Measurements from ENCODE around the gene CPN2.

CPN2 gene

GRCh38 chr3:194386648-194387047 lies 35.5 kb upstream of the CPN2 start:
- no peak for TF ChIP-seq CTCF (IDR thresholded peaks at IDR 0.05; ENCODE audit: low read depth, low read length)
- H3K4me3 ChIP-seq (ENCODE audit: low read depth, low read length) = no peak overlapping the region

- no peak overlapping the region for H3K4me3 ChIP-seq (ENCODE audit: low read depth, low read length)
- TF ChIP-seq CTCF (IDR thresholded peaks at IDR 0.05; ENCODE audit: low read depth, low read length) = no peak
Observed at GRCh38 chr3:194386066-194386465, 34.9 kb upstream of the CPN2 start.

DNA sequence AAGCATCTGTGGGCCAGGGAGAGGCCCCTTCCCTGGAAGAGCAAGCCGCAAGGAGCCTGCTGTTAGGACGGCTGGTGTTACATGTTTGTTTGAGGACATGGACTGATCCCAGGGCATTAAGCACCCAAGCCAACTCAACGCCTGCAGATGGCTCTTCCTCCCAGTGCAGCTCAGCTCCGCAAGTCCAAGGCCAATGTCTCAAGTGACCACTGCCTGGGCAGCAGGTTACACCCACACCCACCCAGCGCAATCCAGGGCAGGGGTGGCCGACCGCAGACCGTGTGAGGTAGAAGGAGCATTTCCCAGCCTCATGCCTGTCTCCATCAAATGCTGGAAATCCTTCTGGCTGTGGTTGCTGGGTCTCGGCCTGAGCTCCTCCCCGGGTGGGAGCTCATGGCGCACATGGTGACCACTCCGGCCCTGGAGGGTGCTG lies 33.5 kb upstream of the CPN2 start:
- no peak overlapping the region for H3K4me3 ChIP-seq (ENCODE audit: low read depth, low read length)
- no peak for TF ChIP-seq CTCF (IDR thresholded peaks at IDR 0.05; ENCODE audit: low read depth, low read length)

GRCh38 chr3:194384156-194384555 lies 33.0 kb upstream of the CPN2 start:
- TF ChIP-seq CTCF (IDR thresholded peaks at IDR 0.05; ENCODE audit: low read depth, low read length) = no peak
- H3K4me3 ChIP-seq (ENCODE audit: low read depth, low read length) = no peak overlapping the region

DNA sequence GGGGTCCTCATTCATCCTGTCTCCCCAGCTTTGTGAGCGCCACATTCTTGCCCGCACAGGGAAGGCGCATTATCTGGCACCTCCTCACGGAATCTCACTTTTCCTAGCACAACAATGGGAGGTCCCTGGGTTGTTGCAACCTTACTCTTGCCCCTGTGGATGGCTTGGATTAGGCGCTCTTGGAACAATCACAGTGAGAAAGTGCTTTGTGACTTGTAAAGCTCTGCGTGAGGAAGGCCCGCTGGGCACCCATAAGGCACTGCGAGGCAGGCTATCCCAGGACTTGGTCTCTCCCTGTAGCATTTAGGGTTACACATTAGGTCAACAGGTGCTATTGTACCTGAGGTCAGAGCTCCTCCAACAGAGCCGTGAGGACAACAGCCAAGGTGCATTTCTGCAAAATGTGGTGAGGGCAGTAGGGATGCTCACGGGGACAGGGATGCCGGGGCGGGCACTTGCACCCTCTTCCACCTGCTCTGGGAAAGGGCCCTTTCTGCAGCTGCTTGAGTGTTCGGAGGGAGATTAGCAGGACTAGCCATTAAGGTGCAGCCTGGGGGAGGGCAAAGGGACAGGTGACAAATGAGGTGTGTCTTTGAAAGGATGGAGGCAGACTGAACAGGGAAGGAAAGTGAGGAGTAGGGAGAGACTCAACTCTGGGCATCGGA lies 32.3 kb upstream of the CPN2 start:
- no peak overlapping the region for H3K4me3 ChIP-seq (ENCODE audit: low read depth, low read length)
- TF ChIP-seq CTCF (IDR thresholded peaks at IDR 0.05; ENCODE audit: low read depth, low read length) = no peak

DNA sequence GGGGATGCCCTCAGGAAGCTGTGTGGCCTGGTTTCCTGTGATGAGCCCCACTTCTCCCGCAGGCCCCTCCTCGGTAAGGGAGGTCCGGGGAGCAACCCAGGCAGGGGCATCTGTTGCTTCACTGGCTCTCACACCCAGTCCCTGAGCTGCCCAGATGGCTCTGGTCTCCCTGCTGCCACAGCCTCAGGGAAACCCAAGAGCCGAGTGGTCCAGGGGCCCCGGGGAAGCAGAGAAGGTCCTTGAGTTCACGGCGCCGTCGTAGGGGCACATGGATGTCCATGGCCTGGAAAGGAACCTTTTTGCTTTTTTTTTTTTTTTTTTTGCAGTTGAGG lies 31.7 kb upstream of the CPN2 start:
- no peak for TF ChIP-seq CTCF (IDR thresholded peaks at IDR 0.05; ENCODE audit: low read depth, low read length)
- no peak overlapping the region for H3K4me3 ChIP-seq (ENCODE audit: low read depth, low read length)

DNA sequence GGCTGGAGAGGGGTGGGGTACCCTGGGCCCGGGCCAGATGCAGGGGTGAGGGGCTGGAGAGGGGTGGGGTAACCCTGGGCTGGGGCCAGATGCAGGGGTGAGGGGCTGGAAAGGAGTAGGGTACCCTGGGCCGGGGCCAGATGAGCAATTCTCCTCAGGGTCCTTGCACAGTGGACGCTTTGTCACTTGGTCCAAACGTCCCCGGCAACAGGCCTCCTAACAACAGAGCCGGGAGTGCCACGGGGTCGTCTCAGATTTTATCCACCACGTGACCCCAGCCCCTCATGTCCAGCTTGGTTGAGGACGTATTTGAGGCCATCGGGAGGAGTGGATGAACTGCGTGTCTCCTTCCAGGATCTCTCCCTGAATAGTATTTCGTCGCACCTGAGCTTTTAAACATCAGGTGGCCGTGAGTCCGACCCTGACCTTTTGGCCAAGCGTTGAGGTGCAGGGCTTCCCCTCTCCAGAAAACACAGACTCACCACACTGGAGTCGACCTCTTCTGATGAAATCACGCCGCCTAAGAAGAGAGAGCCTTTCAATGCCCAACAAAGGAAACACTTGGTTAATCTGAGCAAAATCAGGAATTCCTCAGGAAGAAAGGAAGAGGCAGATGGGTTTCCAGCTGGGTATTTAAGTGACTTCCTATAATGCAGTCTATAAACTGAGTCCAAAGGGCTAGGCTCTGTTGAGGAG lies 31.2 kb upstream of the CPN2 start:
- no peak for TF ChIP-seq CTCF (IDR thresholded peaks at IDR 0.05; ENCODE audit: low read depth, low read length)
- no peak overlapping the region for H3K4me3 ChIP-seq (ENCODE audit: low read depth, low read length)
